NCI-H69 (cell line): ENCODE results near the gene NT5DC2.
A peak's percentile ranks its signal among the peaks of the same experiment; 100 is the strongest.

Experiments used
- DNase-seq: peaks from one replicate; lab custom pipeline; 2025; lab: John Stamatoyannopoulos, UW

NT5DC2 gene

DNA sequence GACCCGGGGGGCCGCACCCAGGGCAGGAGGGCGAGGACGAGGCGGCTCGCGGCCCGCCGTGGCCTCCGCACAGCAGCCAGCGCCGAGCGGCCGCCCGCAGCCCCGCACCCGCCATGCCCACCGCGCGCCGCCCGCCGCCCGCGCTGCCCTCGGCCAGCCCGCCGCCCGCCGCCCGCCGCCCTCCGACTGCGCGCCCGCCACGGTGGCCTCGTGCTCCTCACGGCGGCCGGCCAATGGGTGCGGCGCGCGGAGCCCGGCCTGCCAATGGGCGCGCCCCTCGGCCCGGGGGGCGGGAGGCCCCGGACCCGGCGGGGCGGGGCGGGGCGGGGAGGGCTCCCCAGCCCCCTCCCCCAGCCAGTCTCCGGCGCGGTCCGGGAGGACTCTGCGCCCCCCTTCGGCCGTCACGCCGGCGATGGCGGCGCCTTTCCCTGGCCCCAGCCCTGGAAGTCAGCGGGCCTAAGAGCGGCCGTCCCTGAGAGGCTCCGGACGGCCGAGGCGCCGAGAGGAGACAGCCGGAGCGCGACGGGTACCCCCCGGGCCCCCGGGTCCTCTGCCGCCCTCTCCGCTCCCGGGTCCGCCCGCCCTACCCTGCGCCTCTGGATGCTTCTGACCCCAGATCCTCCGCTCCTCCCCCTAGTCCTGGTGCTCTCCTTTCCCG lies at the start of gene NT5DC2:
Gene NT5DC2 (minus strand): TSS at position 235 of the 658 bp plus-strand sequence. CDS start 120 bp downstream, at position 115.
- DNase-seq = peak; percentile 92

DNA sequence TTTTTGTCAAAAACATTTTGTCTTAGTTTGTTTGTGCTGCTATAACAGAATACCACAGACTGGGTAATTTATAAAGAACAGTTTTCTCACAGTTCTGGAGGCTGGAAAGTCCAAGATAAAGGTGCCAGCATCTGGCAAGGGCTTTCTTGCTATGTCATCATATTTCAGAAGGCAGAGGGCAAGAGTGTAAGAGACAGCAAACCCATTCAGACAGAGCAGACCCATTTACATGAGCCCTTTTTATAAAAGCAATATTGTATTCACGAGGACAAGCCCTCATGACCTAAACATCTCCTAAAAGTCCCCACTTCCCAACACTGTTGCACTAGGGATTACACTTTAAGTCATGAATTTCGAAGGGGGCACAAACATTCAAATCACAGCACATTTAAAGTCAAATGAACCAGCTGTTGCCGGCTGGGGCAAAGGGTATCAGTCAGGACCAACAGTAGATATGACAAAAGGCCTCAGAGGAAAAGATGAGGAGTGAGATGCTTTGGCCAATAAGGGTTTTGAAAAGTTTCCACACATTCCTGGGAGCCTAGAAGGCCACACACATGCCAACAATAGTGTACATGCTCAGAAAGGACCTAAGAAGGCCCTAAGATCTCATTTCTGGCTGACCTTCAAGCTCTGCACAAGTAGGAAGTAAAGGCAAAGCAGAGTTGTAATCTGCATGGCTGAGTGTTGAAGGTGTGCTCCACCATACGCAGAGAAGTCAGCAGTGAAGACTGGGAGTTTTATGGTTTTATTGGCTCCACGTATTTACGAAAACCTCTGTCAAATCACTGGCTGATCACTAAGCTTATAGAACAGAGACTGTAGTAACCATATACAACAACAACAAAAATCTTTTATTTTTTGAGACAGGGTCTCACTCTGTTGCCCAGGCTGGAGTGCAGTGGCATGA lies 40.7 kb upstream of the NT5DC2 start:
- DNase-seq = no peak

DNA sequence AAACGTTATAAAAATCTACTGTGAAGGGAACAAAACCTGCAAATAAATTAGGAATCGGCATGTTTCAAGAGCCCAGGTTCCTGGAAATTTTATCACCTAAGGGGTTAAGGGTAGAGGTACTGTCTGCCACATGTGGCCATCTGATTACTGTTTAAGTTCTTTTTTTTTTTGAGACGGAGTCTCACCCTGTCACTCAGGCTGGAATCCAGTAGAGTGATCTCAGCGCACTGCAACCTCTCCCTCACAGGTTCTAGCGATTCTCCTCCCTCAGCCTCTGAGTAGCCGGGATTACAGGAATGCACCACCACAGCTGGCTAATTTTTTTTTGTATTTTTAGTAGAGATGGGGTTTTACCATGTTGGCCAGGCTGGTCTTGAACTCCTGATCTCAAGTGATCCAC lies 38.6 kb upstream of the NT5DC2 start:
- no peak for DNase-seq

DNA sequence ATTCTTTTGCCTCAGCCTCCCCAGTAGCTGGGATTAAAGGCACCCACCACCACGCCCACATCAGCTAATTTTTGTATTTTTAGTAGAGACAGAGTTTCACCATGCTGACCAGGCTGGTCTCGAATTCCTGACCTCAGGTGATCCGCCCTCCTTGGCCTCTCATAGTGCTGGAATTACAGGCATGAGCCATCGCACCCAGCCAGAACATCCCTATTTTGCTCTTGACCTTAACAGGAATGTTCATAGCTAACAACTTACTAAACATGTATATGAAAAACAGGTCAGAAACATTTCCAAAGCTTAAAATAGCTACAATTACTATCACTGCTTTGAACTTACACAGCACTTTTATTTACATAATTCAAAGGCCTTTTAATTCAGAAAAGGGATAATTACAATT lies 36.4 kb upstream of the NT5DC2 start:
- DNase-seq = no peak

- DNase-seq = no peak
Measured at GRCh38 chr3:52568069-52568468, 34.4 kb upstream of the NT5DC2 start.

DNA sequence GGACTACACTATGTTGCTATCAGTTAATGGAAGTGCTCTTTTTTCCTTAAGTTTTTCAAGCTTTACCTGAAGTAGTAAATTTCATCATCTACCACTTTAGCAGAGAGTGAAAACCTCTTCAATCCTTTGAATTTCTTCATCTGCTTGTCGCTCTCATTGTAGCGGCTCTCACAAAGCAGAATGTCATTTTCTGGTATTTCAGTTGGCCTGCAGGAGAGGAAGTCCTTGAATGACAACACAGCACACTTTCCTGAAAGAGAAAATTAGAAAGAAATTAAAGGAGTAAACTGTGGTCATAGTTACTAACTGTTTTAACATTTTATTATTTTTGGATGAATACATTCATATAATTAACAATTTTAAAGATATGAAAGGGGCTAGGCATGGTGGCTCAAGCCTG lies 30.3 kb upstream of the NT5DC2 start:
- DNase-seq = no peak

DNA sequence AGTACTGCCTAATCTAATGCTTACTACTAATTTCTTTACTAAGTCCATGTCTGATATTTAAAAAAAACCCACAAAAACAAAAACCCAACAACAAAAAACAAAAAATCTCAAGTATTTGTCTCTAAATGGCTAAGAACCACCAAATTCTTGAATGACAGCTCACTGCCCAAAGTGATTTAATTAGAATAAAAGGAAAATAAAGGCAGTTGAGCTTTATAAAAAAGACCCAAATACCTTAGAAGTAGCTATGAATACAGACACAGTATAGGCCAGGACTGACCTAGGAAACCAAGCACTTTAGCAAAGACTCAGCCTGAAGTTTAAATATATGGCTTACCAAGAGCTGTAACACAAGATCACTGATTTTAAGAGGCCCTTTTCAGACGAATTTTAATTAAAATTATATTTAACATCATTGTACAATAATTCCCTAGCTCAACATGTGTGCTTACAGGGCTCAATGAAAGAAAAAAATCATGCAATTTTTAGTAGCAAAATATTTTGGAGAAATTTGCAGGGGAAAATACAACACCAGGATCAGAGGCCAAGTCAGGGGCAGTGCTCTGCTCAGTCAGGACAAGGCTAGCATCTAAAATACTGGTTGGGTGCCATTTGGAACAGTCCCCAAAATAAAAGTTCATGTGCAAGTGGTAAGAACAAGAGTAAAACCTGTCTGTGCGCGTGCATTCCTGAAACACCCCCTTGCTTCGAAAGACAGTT lies 27.5 kb upstream of the NT5DC2 start:
- DNase-seq = no peak

DNA sequence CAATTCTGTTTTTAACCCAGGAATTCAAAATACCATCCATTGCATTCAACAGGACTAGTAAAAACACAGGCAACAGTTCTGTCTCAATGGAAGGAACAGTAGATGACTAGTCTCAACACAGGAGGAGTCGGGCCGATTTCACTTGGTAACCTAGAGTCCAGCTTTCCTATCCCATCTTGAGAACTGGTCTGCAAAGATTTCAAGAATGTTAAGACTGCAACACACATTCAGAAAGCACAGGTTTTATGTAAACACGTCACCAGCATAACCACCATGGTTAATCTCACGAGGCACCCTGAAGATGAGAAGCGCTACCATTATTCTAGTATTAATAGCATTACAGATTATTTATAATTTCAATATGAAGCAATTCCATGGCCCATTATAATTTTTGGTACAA lies 24.8 kb upstream of the NT5DC2 start:
- DNase-seq = no peak

DNA sequence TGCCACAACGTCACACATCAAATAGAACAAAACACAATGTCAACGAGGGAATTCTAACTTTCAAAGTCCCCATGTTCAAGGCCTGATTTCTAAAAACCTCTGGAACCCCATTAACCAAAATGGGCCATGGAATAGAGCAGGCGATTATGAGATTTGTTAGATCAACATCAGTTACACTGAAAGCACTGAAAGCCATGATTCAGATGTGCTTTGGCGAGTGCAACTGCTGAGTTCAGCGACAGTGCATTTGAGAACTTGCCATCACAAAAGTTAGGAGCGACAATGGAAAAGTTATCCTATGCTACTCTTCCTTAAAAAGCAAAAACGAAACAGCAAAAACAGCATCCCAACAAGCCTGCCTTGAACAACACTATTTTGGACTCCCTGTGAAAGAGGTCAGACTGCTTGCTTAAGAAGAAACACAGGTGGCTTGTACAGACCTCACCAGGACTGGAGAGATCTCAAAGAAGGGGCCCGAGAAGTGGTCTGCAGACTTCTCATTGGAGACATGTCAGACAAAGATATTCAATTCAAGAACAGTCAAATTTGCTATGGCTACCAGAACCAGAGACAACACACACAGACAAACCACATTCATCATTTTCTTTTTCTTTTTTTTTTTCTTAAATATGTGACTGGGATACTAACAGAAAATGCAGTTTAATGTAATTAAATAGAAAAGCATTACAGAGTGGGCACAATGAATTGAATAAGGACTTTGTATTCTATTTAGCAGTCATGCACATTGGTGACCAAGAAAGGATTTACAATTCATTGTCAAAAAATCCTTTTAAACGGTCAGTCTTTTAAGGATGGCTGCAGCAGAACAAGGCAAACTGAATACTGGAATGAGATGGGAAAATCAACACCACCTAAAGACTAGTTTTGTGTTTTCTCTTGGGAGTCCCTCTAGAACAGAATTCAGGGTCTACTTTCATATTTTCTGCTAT lies 23.6 kb upstream of the NT5DC2 start:
- no peak for DNase-seq

DNA sequence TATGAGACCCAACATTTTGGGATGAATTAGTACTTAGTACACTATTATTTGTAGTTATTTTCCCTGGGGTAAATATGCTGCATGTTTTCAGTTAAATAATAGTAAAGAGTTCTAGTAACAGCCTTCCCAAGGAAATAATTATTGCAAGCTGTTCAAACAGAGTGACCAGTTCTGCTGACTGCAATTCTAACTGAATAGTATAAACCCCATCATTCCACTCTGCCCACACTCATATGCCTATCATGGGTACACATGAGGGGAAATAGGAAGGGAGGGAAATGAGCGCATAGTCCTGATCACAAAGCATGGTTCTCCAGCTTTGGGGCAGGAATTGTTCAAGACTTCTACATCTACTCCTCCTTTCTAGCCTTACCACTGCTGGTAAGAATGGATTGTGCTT lies 21.4 kb upstream of the NT5DC2 start:
- peak; percentile 25 for DNase-seq

DNA sequence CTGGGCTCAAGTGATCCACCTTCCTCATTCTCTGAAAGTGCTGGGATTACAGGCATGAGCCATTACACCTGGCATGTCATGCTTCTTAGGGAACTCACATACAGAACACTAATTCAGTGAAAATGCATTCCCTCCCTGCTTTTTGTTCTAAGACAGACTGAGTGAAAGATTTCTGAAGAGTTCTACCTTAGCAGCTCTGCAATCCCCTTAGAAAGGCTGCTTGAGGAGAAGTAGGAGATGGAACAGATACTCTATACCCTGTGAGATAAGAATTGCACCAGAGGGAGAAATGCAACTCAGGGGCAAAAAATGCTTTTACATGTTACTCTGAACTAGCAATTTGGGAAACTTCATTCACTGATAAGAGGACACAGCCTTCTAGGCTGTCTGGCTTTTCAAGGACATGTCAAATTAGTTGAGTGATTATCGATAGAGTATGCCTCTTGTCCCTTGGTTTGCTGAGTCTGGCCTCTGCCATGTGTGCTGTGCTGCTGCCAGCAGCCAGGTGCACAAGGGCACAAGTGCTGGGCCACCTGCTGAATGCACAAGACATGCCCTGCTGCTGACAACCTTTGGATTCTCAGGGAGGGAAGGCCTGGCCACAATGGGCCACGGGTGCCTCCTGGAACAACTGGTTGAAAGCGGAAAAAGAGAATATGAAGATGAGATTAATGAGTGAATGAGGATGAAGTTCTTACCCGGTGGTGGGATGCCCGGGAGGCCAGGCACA lies 20.5 kb upstream of the NT5DC2 start:
- DNase-seq = peak; percentile 17

GRCh38 chr3:52552089-52552488 lies 18.4 kb upstream of the NT5DC2 start:
- no peak for DNase-seq

DNA sequence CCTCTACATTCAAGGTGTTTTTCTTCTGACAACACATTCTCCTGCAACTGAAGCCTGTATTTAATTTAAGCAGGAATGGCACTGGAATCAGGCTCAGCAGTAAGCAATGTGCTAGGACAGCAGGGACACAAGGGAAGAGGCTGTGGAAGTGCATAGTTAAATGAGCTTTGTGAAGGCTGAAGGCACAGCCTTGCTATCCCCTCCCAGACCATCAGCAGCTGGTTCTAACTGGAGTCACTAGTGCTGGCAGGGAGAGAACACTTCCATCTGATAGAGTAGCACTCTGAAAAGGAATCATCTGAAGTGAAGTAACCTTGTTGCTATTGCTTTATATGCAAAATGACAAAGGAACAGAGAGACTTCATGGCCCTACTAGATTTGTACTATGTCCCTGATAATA lies 17.5 kb upstream of the NT5DC2 start:
- no peak for DNase-seq

DNA sequence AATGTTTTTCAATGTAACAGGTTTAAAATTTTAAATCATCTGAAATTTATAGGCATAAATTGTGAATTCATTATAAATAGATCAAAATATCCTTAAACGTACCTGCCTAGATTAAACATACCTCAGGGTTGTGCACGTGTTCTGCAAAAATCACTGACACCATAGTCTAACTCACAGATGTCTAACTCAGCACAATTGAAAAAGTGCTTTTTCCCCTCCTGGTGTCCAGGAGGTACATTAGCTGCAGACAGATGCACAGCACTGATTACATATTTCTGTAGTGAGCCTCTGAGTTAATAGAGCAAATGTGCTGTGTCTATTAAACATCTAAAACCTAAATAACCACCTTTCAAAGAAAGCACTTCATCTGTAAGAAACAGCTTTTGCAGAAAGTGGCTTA lies 13.5 kb upstream of the NT5DC2 start:
- no peak for DNase-seq

DNA sequence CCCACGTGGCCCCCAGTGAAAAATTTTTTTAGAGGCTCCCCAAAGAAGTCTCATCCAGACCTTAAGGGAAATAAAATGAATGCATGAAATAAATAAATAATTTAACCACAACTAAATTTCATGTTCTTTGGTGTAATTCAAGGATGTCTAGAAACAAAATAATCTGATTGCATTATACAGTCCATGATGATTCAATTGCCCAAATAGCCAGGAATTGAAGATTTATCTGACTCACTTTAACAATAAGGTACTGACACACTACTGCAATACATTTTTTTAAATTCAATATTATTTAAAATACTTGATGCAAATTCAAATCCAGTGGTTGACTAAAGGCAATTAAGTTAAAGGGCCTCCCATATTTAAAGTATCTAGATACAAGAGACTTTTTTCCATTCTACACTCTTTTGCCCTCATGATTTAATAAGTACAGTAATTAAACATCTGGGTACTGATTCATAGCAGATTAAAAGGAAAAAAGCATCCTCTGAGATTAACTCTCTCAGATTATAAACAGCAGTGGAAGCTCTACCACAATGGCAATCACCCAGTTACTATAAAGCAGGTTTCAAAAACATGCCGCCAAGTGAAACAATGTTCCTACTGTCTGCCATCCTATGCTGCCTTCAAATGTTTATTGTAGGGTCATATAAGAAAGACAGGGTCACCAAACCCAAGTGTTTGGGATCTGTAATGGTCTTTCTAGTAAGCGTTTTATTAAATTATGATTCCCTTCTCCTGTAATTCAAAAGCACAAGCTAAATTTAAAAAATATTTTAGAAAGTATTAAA lies 12.6 kb upstream of the NT5DC2 start:
- no peak for DNase-seq

- DNase-seq = no peak
Measured at GRCh38 chr3:52544937-52545336, 11.3 kb upstream of the NT5DC2 start.

GRCh38 chr3:52541050-52541449 lies 7.4 kb upstream of the NT5DC2 start:
- no peak for DNase-seq

DNA sequence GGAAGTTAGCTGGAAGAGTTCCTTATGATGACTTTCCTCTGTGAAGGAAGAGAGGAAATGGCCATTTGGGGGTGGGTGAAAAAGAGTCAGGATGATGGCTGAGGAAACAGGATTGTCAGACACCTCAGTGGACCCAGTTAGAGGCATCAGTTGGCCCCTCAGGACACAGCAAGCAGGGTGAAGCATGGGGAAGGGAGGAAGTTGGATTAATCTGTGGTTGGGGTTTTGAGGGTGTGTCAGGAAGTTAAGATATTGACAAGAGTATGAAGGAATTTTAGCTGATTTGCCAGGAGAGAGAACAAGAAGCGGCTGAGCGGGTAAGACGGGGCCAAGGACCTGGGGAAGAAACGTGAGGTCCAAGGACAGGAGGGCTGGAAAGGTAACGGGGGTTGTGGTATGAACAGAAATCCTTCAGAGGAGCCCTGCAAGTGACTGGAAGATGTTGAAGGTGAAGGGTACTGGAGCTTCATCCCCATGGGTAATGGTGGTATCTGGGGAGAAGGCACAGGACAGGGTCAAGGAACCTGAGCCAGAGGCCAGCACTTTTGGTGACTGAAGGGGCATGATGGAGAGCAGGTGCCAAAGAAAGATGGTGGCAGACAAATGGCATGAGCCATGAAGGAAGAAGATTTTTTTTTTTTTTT lies 5.5 kb upstream of the NT5DC2 start:
- no peak for DNase-seq

DNA sequence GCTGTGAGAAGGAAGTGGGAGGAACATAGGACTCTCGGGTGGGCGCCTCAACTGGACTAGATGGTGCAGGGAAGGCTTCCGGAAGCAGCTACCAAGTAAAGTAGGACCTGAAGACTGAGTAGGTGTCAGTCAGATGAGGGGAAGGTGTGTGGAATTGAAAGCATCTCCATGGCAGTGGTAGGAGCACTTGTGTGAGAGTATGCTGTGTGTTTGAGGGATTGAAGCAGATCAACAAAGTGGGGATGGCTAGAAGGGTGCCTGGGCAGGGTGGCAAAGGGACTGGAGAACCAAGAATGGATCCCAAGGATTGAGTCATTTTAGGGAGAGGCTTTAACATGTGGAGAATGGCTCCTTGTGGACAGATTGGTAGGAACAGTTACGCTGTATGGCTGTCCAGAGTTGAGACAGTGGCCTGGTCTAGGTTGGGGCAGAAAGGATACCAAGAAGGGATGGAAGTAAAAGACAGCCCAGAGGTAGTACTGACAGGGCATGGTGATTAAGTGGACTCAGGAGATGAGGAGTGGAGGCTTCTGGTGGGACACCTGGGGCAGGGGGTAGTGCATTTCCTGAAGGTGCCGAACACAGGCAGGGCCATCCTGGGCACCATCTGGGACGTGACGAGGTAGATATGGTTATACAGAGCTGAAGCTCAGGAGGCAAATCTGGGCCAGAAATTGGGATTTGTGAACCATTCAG lies 4.2 kb upstream of the NT5DC2 start:
- no peak for DNase-seq
